Thymus (tissue), 11 donors: Measurements from ENCODE around the gene GPR176. TPM values are rescaled to one million over a fixed set of nuclear protein-coding genes. Genes with fewer than 3 reads are reported as not detected.
A peak's percentile ranks its signal among the peaks of the same experiment; 100 is the strongest.

Source experiments
- DNase-seq, 9 donors: peaks; one replicate each; pipeline ENCODE4 v3.0.0-alpha.2; 2013; ENCODE audit warnings: low spot score in 9 of 9, low read depth in 6 of 9, missing footprints in 1 of 9
- H3K27ac ChIP-seq, 2 donors: one replicate each; pipeline ENCODE4 v1.5.1; 2013; ENCODE audit warnings: control low read depth in 1 of 2, low read depth in 1 of 2, low read length in 1 of 2, mild to moderate bottlenecking in 1 of 2, moderate library complexity in 1 of 2
- H3K27me3 ChIP-seq, 2 donors: one replicate each; pipeline ENCODE4 v1.5.1; 2013; ENCODE audit warnings: low read length in 1 of 2; ENCODE audit not compliant: control insufficient read depth in 2 of 2, insufficient read depth in 1 of 2
- H3K36me3 ChIP-seq, 2 donors: one replicate each; pipeline ENCODE4 v1.5.1; 2013; ENCODE audit warnings: low read length in 1 of 2, mild to moderate bottlenecking in 1 of 2, moderate library complexity in 1 of 2; ENCODE audit not compliant: control insufficient read depth in 2 of 2, insufficient read depth in 2 of 2
- H3K4me1 ChIP-seq, 2 donors: one replicate each; pipeline ENCODE4 v1.5.1; 2013; ENCODE audit warnings: low read length in 2 of 2; ENCODE audit not compliant: control insufficient read depth in 2 of 2, insufficient read depth in 2 of 2
- H3K4me3 ChIP-seq, 2 donors: one replicate each; pipeline ENCODE4 v1.5.1; 2013; ENCODE audit warnings: low read length in 2 of 2, control low read depth in 1 of 2, mild to moderate bottlenecking in 1 of 2
- H3K9me3 ChIP-seq, 2 donors: one replicate each; pipeline ENCODE4 v1.5.1; 2013; ENCODE audit warnings: low read length in 1 of 2, mild to moderate bottlenecking in 1 of 2; ENCODE audit not compliant: control insufficient read depth in 2 of 2, insufficient read depth in 1 of 2
- WGBS: extraction: QIAGEN DNeasy Blood & Tissue Kit; methylation state at CpG from one replicate; pipeline ENCODE4 v1.1.7; 2013; 5-methylcytosine and 5-hydroxymethylcytosine counted together
- polyA plus RNA-seq: library from polyadenylated mRNA; stranded (reverse); fragments of 200-250 nt; gene quantifications from one replicate; pipeline ENCODE4 v1.2.3, GENCODE V29; 2013
- total RNA-seq: library from RNA; stranded (reverse); fragments of 120-200 nt; gene quantifications from one replicate; pipeline ENCODE4 v1.2.4, GENCODE V29; 2013
- donor health status: healthy.

Gene GPR176
- total and polyA plus RNA-seq, 2 donors = 2.9 to 3.5 TPM

GRCh38 chr15:39880718-39881387 is 39.2 kb downstream of the GPR176 start:
- Histone ChIP-seq H3K36me3 (no peaks in the 10 kb centered on the region), H3K4me3 (no peak overlapping the region)

GRCh38 chr15:39878406-39878785 is 41.7 kb downstream of the GPR176 start:
- Histone ChIP-seq H3K4me3 (no peak overlapping the region), H3K9me3 (no peaks in the 10 kb centered on the region), H3K36me3 (no peaks in the 10 kb centered on the region), H3K27ac (no peak overlapping the region), H3K27me3 (no peaks in the 10 kb centered on the region), H3K4me1 (no peaks in the 10 kb centered on the region)
- DNase-seq = no peak
- WGBS = 96% methylated on average over 1 of the region's 1 CpG

More at GRCh38 chr15:39880718-39881387, 39.2 kb downstream of the GPR176 start:
- H3K9me3 ChIP-seq = no peaks in the 10 kb centered on the region
- no peaks in the 10 kb centered on the region for H3K4me1 ChIP-seq
- WGBS = 98% methylated on average over 3 of the region's 3 CpGs
- DNase-seq = no peak
- no peaks in the 10 kb centered on the region for H3K27me3 ChIP-seq
- no peak overlapping the region for H3K27ac ChIP-seq

- Histone ChIP-seq H3K9me3 (no peaks in the 10 kb centered on the region), H3K27me3 (no peaks in the 10 kb centered on the region), H3K4me3 (no peak overlapping the region), H3K4me1 (no peaks in the 10 kb centered on the region), H3K36me3 (no peaks in the 10 kb centered on the region), H3K27ac (no peak overlapping the region)
- WGBS = 75% methylated on average over 9 of the region's 9 CpGs
- peak in 4 of 9 donors; percentile 2 to 41 (median 17) for DNase-seq
Observed at GRCh38 chr15:39874890-39875549, 45.0 kb downstream of the GPR176 start.

- 97% methylated on average over 2 of the region's 2 CpGs for WGBS
- no peaks in the 10 kb centered on the region for H3K4me1 ChIP-seq
- no peak overlapping the region for H3K27ac ChIP-seq
- H3K36me3 ChIP-seq = no peaks in the 10 kb centered on the region
- no peaks in the 10 kb centered on the region for H3K27me3 ChIP-seq
- DNase-seq = no peak
- no peak overlapping the region for H3K4me3 ChIP-seq
- no peaks in the 10 kb centered on the region for H3K9me3 ChIP-seq
Observed at GRCh38 chr15:39873978-39874377, 46.1 kb downstream of the GPR176 start.

- Histone ChIP-seq H3K36me3 (no peaks in the 10 kb centered on the region), H3K4me1 (no peaks in the 10 kb centered on the region), H3K27ac (no peak overlapping the region), H3K4me3 (no peak overlapping the region), H3K27me3 (no peaks in the 10 kb centered on the region), H3K9me3 (no peaks in the 10 kb centered on the region)
- WGBS = 95% methylated on average over 2 of the region's 2 CpGs
- no peak for DNase-seq
Observed at GRCh38 chr15:39870537-39870936, 49.5 kb downstream of the GPR176 start.

GRCh38 chr15:39869858-39870515 is 50.1 kb downstream of the GPR176 start:
- no peaks in the 10 kb centered on the region for H3K9me3 ChIP-seq
- WGBS = 83% methylated on average over 4 of the region's 4 CpGs
- no peaks in the 10 kb centered on the region for H3K27me3 ChIP-seq
- H3K4me3 ChIP-seq = no peak overlapping the region
- DNase-seq = no peak
- H3K27ac ChIP-seq = no peak overlapping the region
- no peaks in the 10 kb centered on the region for H3K36me3 ChIP-seq
- H3K4me1 ChIP-seq = no peaks in the 10 kb centered on the region

- no peaks in the 10 kb centered on the region for H3K36me3 ChIP-seq
- H3K27ac ChIP-seq = no peak overlapping the region
- H3K9me3 ChIP-seq = no peaks in the 10 kb centered on the region
- no peaks in the 10 kb centered on the region for H3K4me1 ChIP-seq
- WGBS = 6% methylated on average over 4 of the region's 4 CpGs
- no peaks in the 10 kb centered on the region for H3K27me3 ChIP-seq
- no peak for DNase-seq
- H3K4me3 ChIP-seq = no peak overlapping the region
Observed at GRCh38 chr15:39869254-39869653, 50.8 kb downstream of the GPR176 start.

- no peak for DNase-seq
- Histone ChIP-seq H3K27me3 (no peaks in the 10 kb centered on the region), H3K4me1 (no peaks in the 10 kb centered on the region), H3K9me3 (no peaks in the 10 kb centered on the region), H3K36me3 (no peaks in the 10 kb centered on the region), H3K4me3 (no peak overlapping the region), H3K27ac (no peak overlapping the region)
- WGBS = 97% methylated on average over 2 of the region's 2 CpGs
Observed at GRCh38 chr15:39868396-39868795, 51.7 kb downstream of the GPR176 start.

GRCh38 chr15:39864116-39864515 is 56.0 kb downstream of the GPR176 start:
- no peak overlapping the region for H3K27ac ChIP-seq
- 96% methylated on average over 1 of the region's 1 CpG for WGBS
- H3K36me3 ChIP-seq = no peaks in the 10 kb centered on the region
- DNase-seq = no peak
- H3K27me3 ChIP-seq = no peaks in the 10 kb centered on the region
- H3K4me1 ChIP-seq = no peaks in the 10 kb centered on the region
- H3K9me3 ChIP-seq = no peaks in the 10 kb centered on the region
- H3K4me3 ChIP-seq = no peak overlapping the region
